Stomach (tissue), 4 donors: ENCODE data around the gene CUEDC2.

Source experiments
- POLR2A ChIP-seq, 4 donors: fragments of 450-650 bp; IDR thresholded peaks; one replicate each; pipeline ENCODE4 v1.6.1; 2016; ENCODE audit warnings: antibody characterized with exemption in 4 of 4, control low read depth in 2 of 4, mild to moderate bottlenecking in 1 of 4, moderate library complexity in 1 of 4
- POLR2AphosphoS5 ChIP-seq, 3 donors: sonication (generic); formaldehyde crosslinking; IDR thresholded peaks; one replicate each; pipeline ENCODE4 v1.6.1; 2016; ENCODE audit warnings: antibody characterized with exemption in 3 of 3
- TF ChIP-seq, protein P1 (sequence below), 7 experiments: fragments of 450-650 bp in 4 of 7; fragments of 200-600 bp in 3 of 7; sonication (generic) in 3 of 7; IDR thresholded peaks; one replicate each; pipeline ENCODE4 v1.5.1; 2016 to 2019; ENCODE audit warnings: antibody characterized with exemption in 7 of 7, control low read depth in 2 of 7, mild to moderate bottlenecking in 1 of 7

DNA sequence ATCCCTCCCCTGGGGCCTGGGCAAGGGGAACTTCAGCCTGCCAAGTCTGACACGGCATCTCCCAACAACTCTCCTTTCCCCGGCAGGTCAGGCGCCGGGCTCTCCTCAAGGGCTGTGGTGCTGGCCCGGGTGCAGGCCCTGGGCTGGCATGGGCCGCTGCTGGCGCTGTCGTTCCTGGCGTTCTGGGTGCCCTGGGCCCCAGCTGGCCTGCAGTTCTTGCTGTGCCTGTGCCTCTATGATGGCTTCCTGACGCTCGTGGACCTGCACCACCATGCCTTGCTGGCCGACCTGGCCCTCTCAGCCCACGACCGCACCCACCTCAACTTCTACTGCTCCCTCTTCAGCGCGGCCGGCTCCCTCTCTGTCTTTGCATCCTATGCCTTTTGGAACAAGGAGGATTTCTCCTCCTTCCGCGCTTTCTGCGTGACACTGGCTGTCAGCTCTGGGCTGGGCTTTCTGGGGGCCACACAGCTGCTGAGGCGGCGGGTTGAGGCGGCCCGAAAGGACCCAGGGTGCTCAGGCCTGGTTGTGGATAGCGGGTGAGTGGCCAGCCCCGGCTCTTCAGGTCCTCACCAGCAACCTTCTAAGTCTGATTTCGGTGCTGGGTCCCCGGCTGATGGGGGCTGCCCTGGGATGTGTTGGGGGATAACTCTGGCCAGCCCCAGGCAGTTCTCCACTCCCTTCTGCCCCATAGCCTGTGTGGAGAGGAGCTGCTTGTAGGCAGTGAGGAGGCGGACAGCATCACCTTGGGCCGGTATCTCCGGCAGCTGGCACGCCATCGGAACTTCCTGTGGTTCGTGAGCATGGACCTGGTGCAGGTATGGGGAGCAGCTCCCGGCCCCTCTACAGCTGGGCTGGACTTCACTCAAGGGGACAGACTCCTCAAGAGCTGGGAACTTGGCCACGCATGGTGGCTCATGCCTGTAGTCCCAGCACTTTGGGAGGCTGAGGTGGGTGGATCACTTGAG, 38.5 kb upstream of the CUEDC2 start:
- TF ChIP-seq, protein P1, sequence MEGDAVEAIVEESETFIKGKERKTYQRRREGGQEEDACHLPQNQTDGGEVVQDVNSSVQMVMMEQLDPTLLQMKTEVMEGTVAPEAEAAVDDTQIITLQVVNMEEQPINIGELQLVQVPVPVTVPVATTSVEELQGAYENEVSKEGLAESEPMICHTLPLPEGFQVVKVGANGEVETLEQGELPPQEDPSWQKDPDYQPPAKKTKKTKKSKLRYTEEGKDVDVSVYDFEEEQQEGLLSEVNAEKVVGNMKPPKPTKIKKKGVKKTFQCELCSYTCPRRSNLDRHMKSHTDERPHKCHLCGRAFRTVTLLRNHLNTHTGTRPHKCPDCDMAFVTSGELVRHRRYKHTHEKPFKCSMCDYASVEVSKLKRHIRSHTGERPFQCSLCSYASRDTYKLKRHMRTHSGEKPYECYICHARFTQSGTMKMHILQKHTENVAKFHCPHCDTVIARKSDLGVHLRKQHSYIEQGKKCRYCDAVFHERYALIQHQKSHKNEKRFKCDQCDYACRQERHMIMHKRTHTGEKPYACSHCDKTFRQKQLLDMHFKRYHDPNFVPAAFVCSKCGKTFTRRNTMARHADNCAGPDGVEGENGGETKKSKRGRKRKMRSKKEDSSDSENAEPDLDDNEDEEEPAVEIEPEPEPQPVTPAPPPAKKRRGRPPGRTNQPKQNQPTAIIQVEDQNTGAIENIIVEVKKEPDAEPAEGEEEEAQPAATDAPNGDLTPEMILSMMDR (IDR thresholded peaks at IDR 0.05), result no peak
- TF ChIP-seq POLR2A (IDR thresholded peaks at IDR 0.05), result no peak
- TF ChIP-seq POLR2AphosphoS5 (IDR thresholded peaks at IDR 0.05), result no peak
